Fibroblast of pulmonary artery (primary cell): ENCODE results near the gene ATG4D.

Experiments
- DNase-seq: peaks from one replicate; pipeline ENCODE4 v3.0.0-alpha.2; 2010; ENCODE audit warnings: low read depth
- H3K4me3 ChIP-seq: replicated peaks from 2 replicates; pipeline ENCODE4 v1.5.1; 2011; ENCODE audit warnings: low read depth, mild to moderate bottlenecking, control low read depth, low read length, moderate library complexity
- CTCF ChIP-seq: IDR thresholded peaks from 2 replicates; pipeline ENCODE4 v1.5.1; 2011; ENCODE audit warnings: mild to moderate bottlenecking, control low read depth, low read length, inconsistent platforms; ENCODE audit errors: missing control alignments

The ATG4D gene

GRCh38 chr19:10560154-10560553 lies 16.4 kb downstream of the ATG4D start:
- TF ChIP-seq CTCF, result no peak
- DNase-seq, result no peak
- no peak overlapping the region for H3K4me3 ChIP-seq

DNA sequence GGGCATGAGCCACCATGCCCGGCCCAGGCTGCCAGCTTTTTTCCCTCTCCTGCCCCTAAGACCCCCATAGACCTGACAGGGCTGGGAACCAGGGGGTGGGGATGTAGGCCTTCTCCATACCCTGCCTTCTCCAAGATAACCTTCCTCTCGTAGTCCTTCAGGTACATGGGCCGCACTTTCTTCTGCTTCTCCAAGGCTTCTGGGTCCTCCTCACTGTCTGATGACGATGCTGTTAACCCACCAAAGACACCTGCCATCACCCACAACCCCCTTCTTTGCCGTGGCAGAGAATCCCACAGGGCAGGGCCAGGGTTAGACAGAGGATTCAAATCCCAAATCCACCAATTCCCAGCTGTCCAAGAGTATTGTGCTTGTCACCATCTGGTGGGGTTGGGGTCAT lies 18.9 kb downstream of the ATG4D start:
- H3K4me3 ChIP-seq, result no peak overlapping the region
- no peak for DNase-seq
- TF ChIP-seq CTCF, result no peak

DNA sequence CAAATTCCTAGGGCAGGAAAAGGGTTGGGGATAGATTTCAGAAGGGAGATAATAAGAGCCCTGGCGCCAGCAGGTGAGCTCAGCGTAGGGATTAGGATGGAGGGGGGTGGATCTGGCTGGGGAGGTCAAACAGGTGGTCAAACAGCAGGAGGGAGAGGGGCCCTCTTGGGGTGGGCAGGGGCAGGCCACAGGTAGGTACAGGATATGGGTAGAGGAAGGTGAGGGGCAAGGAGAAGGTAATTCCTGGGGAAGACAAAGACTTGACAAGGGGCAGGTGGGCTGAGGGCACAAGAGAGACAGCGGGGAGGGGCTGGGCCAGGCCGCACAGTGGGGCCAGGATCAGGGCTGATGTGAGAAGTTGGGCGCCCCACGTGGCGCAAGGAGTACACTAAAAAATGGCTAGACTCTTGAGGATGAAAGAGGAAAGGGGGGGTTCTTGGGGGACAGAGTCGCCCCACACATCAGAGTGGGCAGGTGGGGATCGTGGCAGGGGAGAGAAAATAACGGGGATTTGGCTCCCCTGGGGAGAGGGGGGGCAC lies 21.4 kb downstream of the ATG4D start:
- peak overlapping the region; percentile 90 for H3K4me3 ChIP-seq
- DNase-seq, result peak; percentile 32
- peak; percentile 24 for TF ChIP-seq CTCF

- H3K4me3 ChIP-seq, result peak within 1 kb of the TSS; percentile 90
- DNase-seq, result peak; percentile 98
- TF ChIP-seq CTCF, result peak; percentile 5
These were observed 22.1 kb downstream of the ATG4D start, which contains the start of gene KRI1 for GRCh38 chr19:10565567-10566407. Gene KRI1 (minus strand): TSS chr19:10566010. CDS start chr19:10565999, 11 bp downstream.

DNA sequence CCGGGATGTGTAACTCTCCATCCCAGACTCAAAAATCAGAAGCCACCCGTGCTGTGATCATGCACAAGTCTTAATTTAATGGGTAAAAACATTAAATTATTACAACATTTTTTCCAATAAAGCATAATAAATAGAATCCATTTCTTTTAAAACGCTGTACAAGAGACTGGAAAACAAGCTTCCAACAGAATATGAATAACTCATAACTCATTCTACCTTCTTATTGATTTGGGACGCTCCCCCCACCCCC lies 22.6 kb downstream of the ATG4D start:
- no peak for DNase-seq
- peak overlapping the region; percentile 90 for H3K4me3 ChIP-seq
- TF ChIP-seq CTCF, result no peak

GRCh38 chr19:10566658-10567410 lies 23.1 kb downstream of the ATG4D start:
- TF ChIP-seq CTCF, result no peak
- DNase-seq, result no peak
- peak overlapping the region; percentile 90 for H3K4me3 ChIP-seq
